Calu3 (cell line): ENCODE results near the gene F8A3. TPM values are rescaled to one million over a fixed set of nuclear protein-coding genes. Genes with fewer than 3 reads are reported as not detected.

Experiments used
- BruUV-seq: library from RNA; stranded (reverse); fragments of 400-500 nt; replicated peaks from 2 replicates; lab custom pipeline; 2021; lab: Mats Ljungman, UMichigan
- CTCF ChIA-PET: fragments of 300-600 bp; sonication (Branson Sonifier 250); formaldehyde crosslinking; loops from one replicate; lab custom pipeline; 2022; ENCODE audit warnings: antibody characterized with exemption; lab: Charles Lee
- DNase-seq: peaks from one replicate; pipeline ENCODE4 v3.0.0; 2022
- H3K27ac Mint-ChIP-seq: one replicate; pipeline ENCODE4 v1.8.0; 2022; ENCODE audit warnings: mixed read lengths; ENCODE audit not compliant: unreplicated experiment
- H3K27me3 Mint-ChIP-seq: one replicate; pipeline ENCODE4 v1.8.0; 2022; ENCODE audit warnings: mixed read lengths; ENCODE audit not compliant: unreplicated experiment
- H3K36me3 Mint-ChIP-seq: one replicate; pipeline ENCODE4 v1.8.0; 2022; ENCODE audit warnings: mild to moderate bottlenecking, moderate library complexity, mixed read lengths; ENCODE audit not compliant: insufficient read depth, unreplicated experiment
- H3K4me1 Mint-ChIP-seq: one replicate; pipeline ENCODE4 v1.8.0; 2022; ENCODE audit warnings: mild to moderate bottlenecking, low read depth, mixed read lengths; ENCODE audit not compliant: unreplicated experiment
- H3K4me3 Mint-ChIP-seq: one replicate; pipeline ENCODE4 v1.8.0; 2022; ENCODE audit warnings: mild to moderate bottlenecking, low read depth, moderate library complexity, mixed read lengths; ENCODE audit not compliant: unreplicated experiment
- H3K9me3 Mint-ChIP-seq: one replicate; pipeline ENCODE4 v1.8.0; 2022; ENCODE audit warnings: low read depth, mixed read lengths; ENCODE audit not compliant: unreplicated experiment
- CTCF ChIP-seq: fragments of 200-600 bp; IDR thresholded peaks from one replicate; pipeline ENCODE4 v1.8.0; 2022; ENCODE audit warnings: antibody characterized with exemption; ENCODE audit not compliant: unreplicated experiment
- intact Hi-C: fragments of 100-400 bp; cut with micrococcal nuclease; formaldehyde crosslinking; loops from one replicate; pipeline ENCODE4 v1.10.0; 2022; ENCODE audit not compliant: unreplicated experiment
- microRNA-seq: library from miRNA; unstranded; fragments of <30 nt; microRNA quantifications from one replicate; pipeline ENCODE4 v1.2.0, GENCODE V29; 2022
- total RNA-seq: library from RNA; stranded (reverse); gene quantifications from 2 replicates; pipeline ENCODE4 v1.2.3, GENCODE V29; 2022

The F8A3 gene
- total RNA-seq, 1 experiment from 2014 or later = 12.2 TPM

- intact Hi-C loops = no loop called here
- Mint-ChIP-seq H3K4me1 (no peaks in the 10 kb centered on the region), H3K9me3 (peaks cover 17% of the 10 kb centered on the region), H3K36me3 (no peaks in the 10 kb centered on the region), H3K4me3 (no peak overlapping the region), H3K27me3 (no peaks in the 10 kb centered on the region), H3K27ac (no peak overlapping the region)
- no peak for TF ChIP-seq CTCF
- DNase-seq = no peak
- BruUV-seq = no TSS peak
- CTCF ChIA-PET = no interaction called here
Observed at GRCh38 chrX:155441097-155441496, 17.3 kb downstream of the F8A3 start.

GRCh38 chrX:155435744-155436112 lies 22.7 kb downstream of the F8A3 start:
- Mint-ChIP-seq H3K27ac (no peak overlapping the region), H3K4me1 (no peaks in the 10 kb centered on the region), H3K36me3 (no peaks in the 10 kb centered on the region), H3K4me3 (no peak overlapping the region), H3K9me3 (peaks cover 10% of the 10 kb centered on the region), H3K27me3 (no peaks in the 10 kb centered on the region)
- no peak for TF ChIP-seq CTCF
- DNase-seq = no peak
- CTCF ChIA-PET = no interaction called here
- intact Hi-C loops = no loop called here
- BruUV-seq = no TSS peak

GRCh38 chrX:155434906-155435743 lies 23.3 kb downstream of the F8A3 start:
- BruUV-seq = no TSS peak
- Mint-ChIP-seq H3K27me3 (no peaks in the 10 kb centered on the region), H3K36me3 (no peaks in the 10 kb centered on the region), H3K27ac (no peak overlapping the region), H3K9me3 (peaks cover 13% of the 10 kb centered on the region), H3K4me1 (no peaks in the 10 kb centered on the region), H3K4me3 (no peak overlapping the region)
- TF ChIP-seq CTCF = no peak
- intact Hi-C loops = no loop called here
- DNase-seq = no peak
- CTCF ChIA-PET = no interaction called here

GRCh38 chrX:155417769-155418168 lies 40.7 kb downstream of the F8A3 start:
- no peak for TF ChIP-seq CTCF
- Mint-ChIP-seq H3K36me3 (no peaks in the 10 kb centered on the region), H3K27ac (no peak overlapping the region), H3K27me3 (no peaks in the 10 kb centered on the region), H3K4me1 (no peaks in the 10 kb centered on the region), H3K9me3 (no peaks in the 10 kb centered on the region), H3K4me3 (no peak overlapping the region)
- CTCF ChIA-PET = interaction anchor here (0.7 kb wide), 1 partner anchor 13 kb away, joined by 3 read pairs; no protein-coding TSS in a partner anchor
- BruUV-seq = no TSS peak
- DNase-seq = no peak
- intact Hi-C loops = no loop called here

Small RNA genes within 50 kb of the gene (microRNA-seq; reads per million reads assigned to microRNA genes)
- not detected for gene MIR1184-3

Other genes with a start within 250 kb of the F8A3 start
- gene VBP1, start 242.2 kb downstream of the F8A3 start, total RNA-seq = 56.3 and 58.1 TPM in 2 replicates
- gene RAB39B, start 194.1 kb downstream of the F8A3 start, total RNA-seq = 0.38 and 0.44 TPM in 2 replicates
- 0.26 and 0.59 TPM in 2 replicates for gene CLIC2, start 124.0 kb downstream of the F8A3 start, total RNA-seq
- gene F8A2, start 76.5 kb downstream of the F8A3 start, total RNA-seq = not detected in 2 replicates
- 0.51 and 0.54 TPM in 2 replicates for gene SPRY3, start 154.0 kb upstream of the F8A3 start, total RNA-seq
- 21.3 and 21.5 TPM in 2 replicates for gene TMLHE, start 154.3 kb upstream of the F8A3 start, total RNA-seq